Measurements from ENCODE around the gene DNM3.
"Not testable (repeated sequence)": the region's sequence is repeated elsewhere in the genome, so short reads cannot be mapped to it uniquely, and the experiment has no call there.

Gene DNM3

DNA sequence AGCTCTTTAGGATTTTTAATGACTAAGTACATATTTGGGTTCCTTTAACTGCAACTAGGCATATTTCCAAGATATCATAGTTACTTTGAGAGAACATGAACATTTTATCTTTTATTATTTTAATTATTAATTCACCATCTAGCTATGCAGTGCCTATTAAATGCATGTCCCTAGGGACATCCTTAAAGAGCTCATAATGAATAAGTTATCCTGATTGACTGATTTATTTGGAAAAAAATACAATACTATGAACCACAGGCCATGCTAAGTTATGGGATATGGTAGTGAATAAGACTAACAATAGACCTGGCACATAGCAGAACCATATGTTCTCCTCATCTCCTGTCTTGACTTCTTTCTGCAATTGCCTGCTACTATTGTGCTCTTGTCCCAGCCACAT is 562.8 kb downstream of the DNM3 start:
- DNase-seq (ENCODE audit: low read depth in 2 of 3, low spot score in 2 of 3) = no peak

DNA sequence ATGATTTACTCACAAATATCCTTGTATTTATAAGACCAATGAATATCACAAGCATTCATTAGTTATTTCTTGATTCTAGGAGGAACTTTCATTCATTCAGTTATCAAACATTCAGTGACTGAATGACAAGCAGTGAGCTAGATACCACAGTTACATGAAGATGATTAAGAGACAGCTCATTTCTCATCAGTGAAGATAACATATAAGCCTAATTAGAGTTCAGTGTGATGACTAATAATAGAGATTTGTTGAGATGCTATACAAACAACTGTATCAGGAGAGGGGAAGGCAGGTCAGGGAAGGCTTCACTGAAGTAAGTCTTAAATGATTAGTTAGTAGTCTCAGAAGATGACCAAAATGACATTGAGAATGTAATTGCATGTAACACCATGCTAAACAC is 564.6 kb downstream of the DNM3 start:
- DNase-seq (ENCODE audit: low read depth in 2 of 3, low spot score in 2 of 3) = no peak

DNA sequence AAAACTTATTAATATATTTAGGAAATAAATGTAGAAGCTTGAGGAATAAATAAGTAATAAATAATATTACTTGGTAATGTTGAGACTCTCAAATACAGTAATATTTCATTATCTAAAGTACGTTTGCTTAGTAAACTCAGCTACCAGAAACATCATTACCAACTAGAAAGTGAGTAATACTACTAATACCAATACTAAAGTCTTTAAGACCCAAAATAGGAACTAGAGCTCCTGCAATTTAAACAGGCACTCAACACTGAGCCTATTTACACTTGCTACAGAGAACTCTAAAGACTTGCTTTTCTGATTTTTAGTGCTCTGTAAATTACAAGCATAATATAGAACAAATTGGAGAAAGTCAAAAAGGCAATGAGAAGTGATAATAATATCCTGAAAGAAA is 565.7 kb downstream of the DNM3 start:
- no peak for DNase-seq (ENCODE audit: low read depth in 2 of 3, low spot score in 2 of 3)

DNA sequence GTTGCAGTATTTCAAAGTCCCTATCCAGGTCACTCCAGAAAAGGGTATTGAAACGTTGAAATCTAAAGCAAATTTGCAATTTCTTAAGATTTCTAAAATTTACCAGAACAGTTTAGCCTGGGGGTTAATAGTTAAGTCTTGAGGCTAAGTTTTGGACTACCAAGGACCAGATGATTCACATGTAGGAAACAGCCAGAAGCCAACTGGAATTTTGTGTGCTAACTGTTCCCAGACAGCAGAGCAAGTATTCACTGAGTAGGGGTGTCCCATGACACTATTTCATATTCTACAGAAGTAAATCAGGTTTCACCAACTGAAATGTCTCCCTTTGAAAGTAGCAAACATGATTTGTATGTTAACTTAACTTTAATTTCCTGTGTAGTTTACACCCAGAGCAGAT is 567.7 kb downstream of the DNM3 start:
- no peak for DNase-seq (ENCODE audit: low read depth in 2 of 3, low spot score in 2 of 3)

- no peak for DNase-seq (ENCODE audit: low read depth in 2 of 3, low spot score in 2 of 3)
Measured at GRCh38 chr1:172410027-172410426, 568.7 kb downstream of the DNM3 start.

- no peak for DNase-seq (ENCODE audit: low read depth in 2 of 3, low spot score in 2 of 3)
Measured at GRCh38 chr1:172411791-172412338, 570.6 kb downstream of the DNM3 start.

- DNase-seq (ENCODE audit: low read depth in 2 of 3, low spot score in 2 of 3) = no peak
Measured at GRCh38 chr1:172414331-172414730, 573.0 kb downstream of the DNM3 start.

- DNase-seq (ENCODE audit: low read depth in 2 of 3, low spot score in 2 of 3) = no peak
Measured at GRCh38 chr1:172416496-172417035, 575.3 kb downstream of the DNM3 start.

DNA sequence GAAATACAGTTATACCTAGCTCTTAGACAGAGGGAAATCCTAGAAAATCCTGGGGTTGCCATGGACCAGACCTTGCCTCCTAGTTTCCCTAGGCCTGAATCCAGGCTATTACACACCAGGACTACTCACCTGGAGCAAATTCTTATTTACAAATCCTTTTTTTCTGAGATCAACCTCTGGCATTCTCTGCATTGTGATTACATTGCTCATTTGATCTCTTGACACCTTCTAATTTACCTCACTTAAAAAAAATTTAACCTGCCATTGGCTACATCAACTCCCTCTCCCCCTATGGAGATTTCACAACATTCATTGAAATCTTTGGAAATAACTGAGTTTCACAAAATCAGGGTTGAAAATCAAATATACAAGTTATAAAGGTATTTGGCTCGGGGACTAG is 576.3 kb downstream of the DNM3 start:
- DNase-seq (ENCODE audit: low read depth in 2 of 3, low spot score in 2 of 3) = no peak

DNA sequence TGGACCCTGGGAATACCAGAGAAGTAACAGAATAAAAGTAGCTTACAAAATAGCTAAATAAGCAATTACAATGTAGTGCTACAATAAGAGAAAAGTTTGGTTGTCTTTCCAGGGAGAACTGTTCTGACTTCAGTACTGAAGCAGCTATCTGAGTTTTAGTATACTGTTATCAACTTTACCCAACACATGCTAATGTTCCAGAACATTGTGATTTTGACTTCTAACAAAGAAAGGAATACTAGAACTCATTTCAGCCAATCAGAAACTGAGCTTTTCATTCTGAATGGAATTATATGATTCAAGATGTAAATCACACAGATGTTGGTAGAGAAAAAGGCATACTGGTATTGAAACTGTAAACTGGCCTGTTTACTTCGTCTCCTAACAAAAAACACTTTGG is 579.1 kb downstream of the DNM3 start, which contains the start of gene C1orf105:
TSS of gene C1orf105 (plus strand) at position 301 of the 400 bp plus-strand sequence. CDS start 201 bp downstream, outside the sequence.
- DNase-seq (ENCODE audit: low read depth in 2 of 3, low spot score in 2 of 3) = no peak

DNA sequence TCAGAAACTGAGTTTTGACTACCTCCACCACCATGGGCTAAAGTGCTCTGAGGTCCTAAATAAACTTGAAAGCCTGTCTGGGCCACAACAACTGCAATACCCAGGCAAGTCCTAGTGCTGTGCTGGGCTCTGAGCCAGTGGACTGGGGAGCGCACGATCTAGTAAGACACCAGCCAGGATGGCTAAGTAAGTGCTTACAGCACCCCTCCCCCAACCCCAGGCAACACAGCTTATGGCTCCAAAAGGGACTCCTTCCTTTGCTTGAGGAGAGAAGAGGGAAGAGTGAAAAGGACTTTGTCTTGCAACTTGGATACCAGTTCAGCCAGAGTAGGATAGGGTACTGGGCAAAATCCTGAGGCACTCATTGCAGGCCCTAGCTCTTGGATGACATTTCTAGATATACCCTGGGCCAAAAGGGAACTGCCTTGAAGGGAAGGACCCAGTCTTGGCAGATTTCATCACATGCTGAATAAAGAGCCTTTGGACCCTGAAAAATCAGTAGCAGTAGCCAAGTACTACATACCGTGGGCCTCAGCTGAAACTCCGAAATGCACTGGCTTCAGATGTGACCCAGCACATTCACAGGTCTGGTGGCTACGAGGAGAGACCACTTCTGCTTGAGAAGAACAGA is 580.8 kb downstream of the DNM3 start:
- DNase-seq (ENCODE audit: low read depth in 2 of 3, low spot score in 2 of 3) = no peak

- no peak for DNase-seq (ENCODE audit: low read depth in 2 of 3, low spot score in 2 of 3)
Measured at GRCh38 chr1:172423336-172423735, 582.0 kb downstream of the DNM3 start.

- DNase-seq (ENCODE audit: low read depth in 2 of 3, low spot score in 2 of 3) = no peak
Measured at GRCh38 chr1:172425339-172425738, 584.0 kb downstream of the DNM3 start.

DNA sequence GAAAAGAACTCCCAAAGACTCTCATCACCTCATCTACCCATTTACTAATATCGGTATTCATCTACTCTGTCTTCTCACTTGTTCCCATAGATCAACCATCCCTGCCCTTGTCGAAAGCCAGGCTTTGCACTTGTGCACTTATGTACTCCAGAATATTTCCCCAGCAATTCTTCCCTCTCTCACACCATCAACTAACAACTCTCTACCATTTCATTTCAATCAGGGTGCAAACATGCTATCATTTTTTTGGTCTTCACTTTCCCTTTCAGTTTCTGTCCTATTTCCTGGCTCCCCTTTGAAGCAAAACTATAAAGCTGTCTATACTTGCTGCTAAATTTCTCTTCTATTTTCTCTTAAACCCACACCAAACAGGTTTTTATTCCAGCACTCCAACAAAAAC is 585.9 kb downstream of the DNM3 start:
- no peak for DNase-seq (ENCODE audit: low read depth in 2 of 3, low spot score in 2 of 3)

- DNase-seq (ENCODE audit: low read depth in 2 of 3, low spot score in 2 of 3) = no peak
Measured at GRCh38 chr1:172429331-172430127, 588.2 kb downstream of the DNM3 start.

DNA sequence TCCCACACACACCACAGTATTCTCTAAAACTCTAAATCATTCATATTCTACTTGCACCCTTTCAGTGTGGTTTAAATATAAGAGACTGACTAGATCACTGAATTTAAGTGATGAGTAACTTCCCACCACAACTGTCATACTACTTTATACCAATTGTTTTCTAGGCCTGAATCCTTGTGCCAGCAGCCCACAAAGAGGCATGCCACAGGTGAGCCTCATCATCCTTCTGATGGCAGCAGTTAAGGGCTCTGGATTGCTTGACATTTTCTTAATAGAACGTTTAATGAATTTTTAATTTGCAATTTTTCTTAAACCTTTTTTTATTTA is 588.8 kb downstream of the DNM3 start:
- no peak for DNase-seq (ENCODE audit: low read depth in 2 of 3, low spot score in 2 of 3)

DNA sequence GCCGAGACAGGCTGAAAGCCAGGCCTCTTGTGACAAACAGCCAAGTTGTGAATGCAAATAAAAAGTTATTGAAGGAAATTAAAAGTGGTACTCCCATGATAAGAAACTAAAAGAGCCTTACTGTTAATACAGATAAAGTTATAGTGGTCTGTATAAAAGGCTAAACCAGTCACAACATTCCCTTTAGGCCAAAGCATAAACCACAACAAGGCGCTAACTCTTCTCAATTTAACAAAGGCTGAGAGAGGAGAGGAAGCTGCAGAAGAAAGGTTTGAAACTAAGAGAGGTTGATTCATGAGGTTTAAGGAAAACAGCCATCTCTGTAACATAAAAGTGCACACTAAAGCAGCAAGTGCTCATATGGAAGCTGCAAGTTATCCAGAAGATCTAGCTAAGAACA is 589.9 kb downstream of the DNM3 start:
- no peak for DNase-seq (ENCODE audit: low read depth in 2 of 3, low spot score in 2 of 3)

DNA sequence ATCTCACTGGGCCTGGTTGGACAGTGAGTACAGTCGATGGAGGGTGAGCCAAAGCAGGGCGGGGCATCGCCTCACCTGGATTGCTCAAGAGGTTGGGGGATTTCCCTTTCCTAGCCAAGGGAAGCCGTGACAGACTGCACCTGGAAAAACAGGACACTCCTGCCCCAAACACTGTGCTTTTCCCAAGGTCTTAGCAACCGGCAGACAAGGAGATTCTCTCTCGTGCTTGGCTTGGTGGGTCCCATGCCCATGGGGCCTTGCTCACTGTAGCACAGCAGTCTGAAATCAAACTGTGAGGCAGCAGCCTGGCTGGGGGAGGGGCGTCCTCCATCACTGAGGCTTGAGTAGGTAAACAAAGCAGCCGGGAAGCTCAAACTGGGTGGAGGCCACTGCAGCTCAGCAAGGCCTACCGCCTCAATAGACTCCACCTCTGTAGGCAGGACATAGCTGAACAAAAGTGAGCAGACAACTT is 590.5 kb downstream of the DNM3 start:
- no peak for DNase-seq (ENCODE audit: low read depth in 2 of 3, low spot score in 2 of 3)

DNA sequence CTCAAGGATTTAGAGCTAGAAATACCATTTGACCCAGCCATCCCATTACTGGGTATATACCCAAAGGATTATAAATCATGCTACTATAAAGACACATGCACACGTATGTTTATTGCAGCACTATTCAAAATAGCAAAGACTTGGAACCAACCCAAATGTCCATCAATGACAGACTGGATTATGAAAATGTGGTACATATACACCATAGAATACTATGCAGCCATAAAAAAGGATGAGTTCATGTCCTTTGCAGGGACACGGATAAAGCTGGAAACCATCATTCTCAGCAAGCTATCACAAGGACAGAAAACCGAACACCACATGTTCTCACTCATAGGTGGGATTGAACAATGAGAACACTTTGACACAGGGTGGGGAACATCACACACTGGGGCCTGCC is 595.9 kb downstream of the DNM3 start:
- not testable (repeated sequence) for DNase-seq (ENCODE audit: low read depth in 2 of 3, low spot score in 2 of 3)

DNA sequence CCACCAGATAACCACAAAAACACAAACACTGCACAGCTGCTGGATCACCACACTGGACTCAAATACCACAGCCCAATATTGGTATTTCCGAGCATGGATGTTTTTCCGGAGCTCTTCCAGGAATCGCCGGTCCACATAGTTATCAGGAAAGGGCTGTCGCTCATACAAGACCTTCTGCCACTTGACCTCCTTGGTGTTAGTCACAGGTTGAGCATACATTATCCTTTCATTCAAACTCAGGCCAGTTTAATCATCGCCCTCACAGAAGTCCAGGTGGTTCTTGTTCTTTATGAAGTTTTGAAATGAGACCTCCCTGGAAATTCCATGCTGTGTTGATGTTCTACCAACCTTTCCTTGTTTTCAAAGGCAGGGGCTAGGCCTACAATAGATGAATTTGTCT is 601.1 kb downstream of the DNM3 start:
- no peak for DNase-seq (ENCODE audit: low read depth in 2 of 3, low spot score in 2 of 3)

DNA sequence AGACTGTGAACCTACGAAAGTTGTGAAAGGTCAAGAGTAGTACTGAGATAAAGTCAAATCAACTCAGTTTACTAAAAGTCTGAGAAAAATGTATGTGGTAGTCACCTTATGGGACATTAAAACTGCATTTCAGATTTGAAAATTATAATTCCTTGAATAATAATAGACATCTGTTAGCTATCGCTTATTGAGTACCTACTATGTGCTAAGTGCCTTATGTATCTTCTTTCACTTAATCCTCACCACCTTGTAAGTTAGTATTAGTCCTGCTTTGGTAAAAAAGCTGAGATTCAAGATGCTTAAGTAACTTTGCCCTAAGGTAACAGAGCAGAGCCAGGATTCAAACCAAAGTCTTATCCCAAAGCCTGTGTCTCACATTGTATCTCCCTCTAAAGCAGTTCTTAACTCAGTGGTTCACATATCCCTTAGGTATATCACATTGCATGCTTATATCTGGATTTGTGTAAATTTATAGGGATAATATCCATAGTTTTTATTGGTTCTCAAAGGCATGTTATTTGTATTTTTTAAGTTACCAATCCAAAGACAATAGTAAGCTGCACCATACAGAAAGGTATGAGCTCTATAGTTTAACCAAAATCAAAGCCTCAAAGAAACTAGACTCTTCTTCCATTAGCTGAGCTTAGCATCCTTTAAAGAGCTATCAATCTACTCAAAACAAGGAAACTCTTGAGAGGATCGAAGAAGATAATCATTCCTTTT is 601.7 kb downstream of the DNM3 start:
- DNase-seq (ENCODE audit: low read depth in 2 of 3, low spot score in 2 of 3) = no peak
